HEK293 (cell line): Measurements from ENCODE around the gene C17orf58.

Experiments
- CTCF ChIA-PET: fragments of 350-600 bp; formaldehyde crosslinking; extraction: SDS; loops from one replicate; lab custom pipeline; 2021; ENCODE audit warnings: antibody characterized with exemption; lab: Yijun Ruan, JAX
- POLR2A ChIA-PET: fragments of 300-600 bp; formaldehyde crosslinking; extraction: SDS; loops from one replicate; lab custom pipeline; 2020; ENCODE audit warnings: antibody characterized with exemption, inconsistent platforms; lab: Yijun Ruan, JAX
- H3K27ac ChIP-seq: fragments of 200-500 bp; sonication (Bioruptor generic); 2 replicates; pipeline ENCODE4 v1.5.1; 2014; ENCODE audit warnings: low read depth, low read length, control low read depth, inconsistent platforms; ENCODE audit errors: extremely low read depth
- H3K36me3 ChIP-seq, 2 experiments: fragments of 200-500 bp in 1 of 2; sonication (Bioruptor generic) in 1 of 2; 1 replicate in 1 of 2; 2 replicates in 1 of 2; pipeline ENCODE4 v1.5.1; 2014 to 2017; ENCODE audit warnings: inconsistent platforms in 2 of 2, low read length in 2 of 2; ENCODE audit not compliant: control insufficient read depth in 2 of 2, insufficient read depth in 1 of 2
- H3K4me1 ChIP-seq: fragments of 200-500 bp; sonication (Bioruptor generic); 2 replicates; pipeline ENCODE4 v1.5.1; 2014; ENCODE audit warnings: mild to moderate bottlenecking, low read length, inconsistent platforms; ENCODE audit not compliant: control insufficient read depth, insufficient read depth
- H3K4me3 ChIP-seq: 2 replicates; pipeline ENCODE4 v1.5.1; 2011; ENCODE audit warnings: low read depth, mild to moderate bottlenecking, control low read depth, low read length, moderate library complexity
- H3K9me3 ChIP-seq: fragments of 200-500 bp; sonication (Bioruptor generic); 2 replicates; pipeline ENCODE4 v1.5.1; 2014; ENCODE audit warnings: low read depth, low read length, inconsistent platforms; ENCODE audit not compliant: control insufficient read depth, insufficient read depth
- BCL6B ChIP-seq: fragments of 450-650 bp; formaldehyde crosslinking; IDR thresholded peaks from 2 replicates; pipeline ENCODE4 v1.5.1; 2017; ENCODE audit warnings: missing biosample characterization, missing genetic modification characterization
- ELK4 ChIP-seq: IDR thresholded peaks from 2 replicates; pipeline ENCODE4 v1.6.1; 2011; ENCODE audit warnings: mild to moderate bottlenecking, low read depth, low read length, borderline replicate concordance
- INSM2 ChIP-seq: fragments of 450-650 bp; formaldehyde crosslinking; IDR thresholded peaks from 2 replicates; pipeline ENCODE4 v1.5.1; 2016; ENCODE audit warnings: missing biosample characterization, missing genetic modification characterization
- KLF16 ChIP-seq: fragments of 450-650 bp; formaldehyde crosslinking; IDR thresholded peaks from 2 replicates; pipeline ENCODE4 v1.5.1; 2017; ENCODE audit warnings: missing biosample characterization, missing genetic modification characterization
- OVOL3 ChIP-seq: fragments of 450-650 bp; formaldehyde crosslinking; IDR thresholded peaks from 2 replicates; pipeline ENCODE4 v1.5.1; 2016; ENCODE audit warnings: missing biosample characterization, missing genetic modification characterization
- PBX3 ChIP-seq: sonication (generic); formaldehyde crosslinking; IDR thresholded peaks from 2 replicates; pipeline ENCODE4 v1.8.1; 2022; ENCODE audit warnings: mild to moderate bottlenecking, moderate library complexity, missing genetic modification reagents
- PRDM2 ChIP-seq: fragments of 450-650 bp; formaldehyde crosslinking; IDR thresholded peaks from 2 replicates; pipeline ENCODE4 v1.5.1; 2016; ENCODE audit warnings: missing biosample characterization, missing genetic modification characterization, borderline replicate concordance
- YY2 ChIP-seq: fragments of 450-650 bp; formaldehyde crosslinking; IDR thresholded peaks from 2 replicates; pipeline ENCODE4 v1.5.1; 2016; ENCODE audit warnings: missing biosample characterization, missing genetic modification characterization
- ZBTB20 ChIP-seq: fragments of 450-650 bp; formaldehyde crosslinking; IDR thresholded peaks from 2 replicates; pipeline ENCODE4 v1.5.1; 2016; ENCODE audit warnings: missing biosample characterization, missing genetic modification characterization
- ZNF174 ChIP-seq: fragments of 450-650 bp; formaldehyde crosslinking; IDR thresholded peaks from 2 replicates; pipeline ENCODE4 v1.5.0; 2017; ENCODE audit warnings: missing biosample characterization, mild to moderate bottlenecking, missing genetic modification characterization
- ZNF175 ChIP-seq: fragments of 450-650 bp; formaldehyde crosslinking; IDR thresholded peaks from 2 replicates; pipeline ENCODE4 v1.5.1; 2016; ENCODE audit warnings: missing biosample characterization, missing genetic modification characterization
- ZNF214 ChIP-seq: fragments of 450-650 bp; formaldehyde crosslinking; IDR thresholded peaks from 2 replicates; pipeline ENCODE4 v1.5.1; 2017; ENCODE audit warnings: missing biosample characterization, mild to moderate bottlenecking, missing genetic modification characterization, borderline replicate concordance
- ZNF23 ChIP-seq: fragments of 450-650 bp; formaldehyde crosslinking; IDR thresholded peaks from 2 replicates; pipeline ENCODE4 v1.5.1; 2016; ENCODE audit warnings: missing biosample characterization, missing genetic modification characterization, borderline replicate concordance
- ZNF404 ChIP-seq: fragments of 450-650 bp; formaldehyde crosslinking; IDR thresholded peaks from 2 replicates; pipeline ENCODE4 v1.5.1; 2017; ENCODE audit warnings: missing biosample characterization, missing genetic modification characterization
- ZNF416 ChIP-seq: fragments of 450-650 bp; formaldehyde crosslinking; IDR thresholded peaks from 2 replicates; pipeline ENCODE4 v1.5.1; 2016; ENCODE audit warnings: missing biosample characterization, missing genetic modification characterization
- ZNF529 ChIP-seq: fragments of 450-650 bp; formaldehyde crosslinking; IDR thresholded peaks from 2 replicates; pipeline ENCODE4 v1.5.1; 2017; ENCODE audit warnings: missing genetic modification characterization, missing biosample characterization; ENCODE audit not compliant: insufficient replicate concordance
- ZNF549 ChIP-seq: fragments of 450-650 bp; IDR thresholded peaks from 2 replicates; pipeline ENCODE4 v1.5.1; 2018; ENCODE audit warnings: missing biosample characterization, missing genetic modification characterization, mild to moderate bottlenecking, inconsistent platforms, moderate library complexity
- ZNF645 ChIP-seq: fragments of 450-650 bp; formaldehyde crosslinking; IDR thresholded peaks from 2 replicates; pipeline ENCODE4; 2016; ENCODE audit warnings: missing biosample characterization, missing genetic modification characterization
- ZNF677 ChIP-seq: fragments of 450-650 bp; IDR thresholded peaks from 2 replicates; pipeline ENCODE4 v1.5.0; 2018; ENCODE audit warnings: missing biosample characterization, mild to moderate bottlenecking, missing genetic modification characterization, moderate library complexity
- ZNF701 ChIP-seq: fragments of 450-650 bp; formaldehyde crosslinking; IDR thresholded peaks from 2 replicates; pipeline ENCODE4 v1.5.1; 2016; ENCODE audit warnings: missing biosample characterization, missing genetic modification characterization
- ZNF837 ChIP-seq: fragments of 450-650 bp; formaldehyde crosslinking; IDR thresholded peaks from 2 replicates; pipeline ENCODE4 v1.5.1; 2016; ENCODE audit warnings: missing biosample characterization, missing genetic modification characterization
- ZSCAN5A ChIP-seq: fragments of 450-650 bp; formaldehyde crosslinking; IDR thresholded peaks from 2 replicates; pipeline ENCODE4 v1.5.1; 2016; ENCODE audit warnings: missing biosample characterization, missing genetic modification characterization

C17orf58 gene

GRCh38 chr17:67993998-67994361 is 2.3 kb downstream of the C17orf58 start:
- no peaks in the 10 kb centered on the region for H3K9me3 ChIP-seq
- peaks cover 20% of the 10 kb centered on the region for H3K4me1 ChIP-seq
- peak overlapping the region; percentile 99 for H3K27ac ChIP-seq
- H3K4me3 ChIP-seq: peak overlapping the region; percentile 74
- H3K36me3 ChIP-seq: peaks cover 0 to 4% of the 10 kb centered on the region in 2 experiments; a peak in 2 of 3 replicates
- POLR2A ChIA-PET: interaction anchor here (0.7 to 3.2 kb wide), 4 partner anchors 14 to 42 kb away, joined by 3 to 13 read pairs (median 6); partner anchors contain the start of gene KPNA2
- CTCF ChIA-PET: interaction anchor here (1.0 to 1.4 kb wide), 4 partner anchors 15 to 473 kb away, joined by 3 to 5 read pairs (median 4); no protein-coding TSS in a partner anchor
- TF ChIP-seq PBX3 (CRISPR knock-in tag): no peak
- TF ChIP-seq ZNF214 (tag by site-specific recombination): no peak
- 0 out of 2 replicates have a peak, but pooled peaks have one; percentile 21 for TF ChIP-seq BCL6B (tag by site-specific recombination)
- no peak for TF ChIP-seq YY2
- no peak for TF ChIP-seq ZNF416 (tag by site-specific recombination)
- TF ChIP-seq ZSCAN5A (tag by site-specific recombination): peak; percentile 98
- TF ChIP-seq ZNF23 (tag by site-specific recombination): no peak
- TF ChIP-seq PRDM2 (tag by site-specific recombination): no peak
- 0 out of 2 replicates have a peak, but pooled peaks have one; percentile 75 for TF ChIP-seq ZNF837 (tag by site-specific recombination)
- TF ChIP-seq ZNF549 (tag by site-specific recombination): no peak
- peak; percentile 79; the same call in 1 of the 2 replicates for TF ChIP-seq INSM2 (tag by site-specific recombination)
- TF ChIP-seq ELK4: no peak
- TF ChIP-seq ZNF701: 0 out of 2 replicates have a peak, but pooled peaks have one; percentile 68
- no peak for TF ChIP-seq ZNF174 (tag by site-specific recombination)
- peak; percentile 91 for TF ChIP-seq ZBTB20 (tag by site-specific recombination)
- TF ChIP-seq ZNF529 (tag by site-specific recombination): no peak
- TF ChIP-seq ZNF404 (tag by site-specific recombination): no peak
- peak; percentile 81 for TF ChIP-seq OVOL3 (tag by site-specific recombination)
- no peak for TF ChIP-seq ZNF677 (tag by site-specific recombination)
- peak; percentile 89 for TF ChIP-seq KLF16
- TF ChIP-seq ZNF175 (tag by site-specific recombination): no peak
- 0 out of 2 replicates have a peak, but pooled peaks have one; percentile 86 for TF ChIP-seq ZNF645 (tag by site-specific recombination)
